H9 (cell line): ENCODE results near the gene MRPS27. TPM values are rescaled to one million over a fixed set of nuclear protein-coding genes. Genes with fewer than 3 reads are reported as not detected.

Experiments
- DNase-seq: peaks from one replicate; pipeline ENCODE4 v3.0.0-alpha.2; 2017
- H2AFZ ChIP-seq: one replicate; pipeline ENCODE4 v1.6.1; 2013; ENCODE audit warnings: mild to moderate bottlenecking, low read length, control low read depth, moderate library complexity
- H2AK5ac ChIP-seq: 2 replicates; pipeline ENCODE4 v1.6.1; 2013; ENCODE audit warnings: low read length, control low read depth, mixed read lengths; ENCODE audit not compliant: insufficient read length
- H2BK120ac ChIP-seq: one replicate; pipeline ENCODE4 v1.6.1; 2013; ENCODE audit warnings: low read depth, mild to moderate bottlenecking, low read length, control low read depth, inconsistent platforms; ENCODE audit not compliant: poor library complexity, severe bottlenecking
- H2BK12ac ChIP-seq: 2 replicates; pipeline ENCODE4 v1.6.1; 2013; ENCODE audit warnings: low read length, control low read depth, mixed read lengths, low read depth; ENCODE audit not compliant: insufficient read length
- H2BK15ac ChIP-seq: 2 replicates; pipeline ENCODE4 v1.6.1; 2013; ENCODE audit warnings: low read depth, low read length, control low read depth
- H2BK20ac ChIP-seq: one replicate; pipeline ENCODE4 v1.6.1; 2013; ENCODE audit warnings: low read depth, mild to moderate bottlenecking, low read length, control low read depth, inconsistent platforms; ENCODE audit not compliant: poor library complexity, severe bottlenecking
- H2BK5ac ChIP-seq: 2 replicates; pipeline ENCODE4 v1.6.1; 2013; ENCODE audit warnings: low read length, control low read depth, mixed read lengths; ENCODE audit not compliant: insufficient read length
- H3K14ac ChIP-seq: 2 replicates; pipeline ENCODE4 v1.6.1; 2013; ENCODE audit warnings: low read length, control low read depth; ENCODE audit not compliant: insufficient read depth
- H3K18ac ChIP-seq: 2 replicates; pipeline ENCODE4 v1.6.1; 2013; ENCODE audit warnings: low read depth, mild to moderate bottlenecking, mixed read lengths, low read length, control low read depth; ENCODE audit not compliant: insufficient read length
- H3K23ac ChIP-seq: 2 replicates; pipeline ENCODE4 v1.6.1; 2013; ENCODE audit warnings: low read length, control low read depth, mixed read lengths, low read depth; ENCODE audit not compliant: insufficient read length
- H3K23me2 ChIP-seq: 2 replicates; pipeline ENCODE4 v1.6.1; 2013; ENCODE audit warnings: low read depth, mild to moderate bottlenecking, mixed read lengths, low read length, control low read depth; ENCODE audit not compliant: insufficient read length, poor library complexity, severe bottlenecking
- H3K27ac ChIP-seq: 2 replicates; pipeline ENCODE4 v1.5.1; 2013; ENCODE audit warnings: low read length, control low read depth, mixed read lengths, low read depth; ENCODE audit not compliant: insufficient read length
- H3K27me3 ChIP-seq: 2 replicates; pipeline ENCODE4 v1.6.1; 2013; ENCODE audit warnings: low read length, control low read depth, inconsistent platforms; ENCODE audit not compliant: insufficient read depth
- H3K4ac ChIP-seq: 2 replicates; pipeline ENCODE4 v1.6.1; 2013; ENCODE audit warnings: low read depth, mild to moderate bottlenecking, control low read depth, inconsistent platforms, low read length, moderate library complexity
- H3K4me1 ChIP-seq: 2 replicates; pipeline ENCODE4 v1.6.1; 2013; ENCODE audit warnings: low read length, control low read depth, inconsistent platforms; ENCODE audit not compliant: insufficient read depth
- H3K4me2 ChIP-seq: 2 replicates; pipeline ENCODE4 v1.6.1; 2013; ENCODE audit warnings: low read length, control low read depth, mixed read lengths; ENCODE audit not compliant: insufficient read length, insufficient read depth
- H3K56ac ChIP-seq: 2 replicates; pipeline ENCODE4 v1.6.1; 2013; ENCODE audit warnings: low read depth, mild to moderate bottlenecking, mixed read lengths, low read length, control low read depth; ENCODE audit not compliant: insufficient read length
- H3K79me1 ChIP-seq: 2 replicates; pipeline ENCODE4 v1.6.1; 2013; ENCODE audit warnings: low read depth, mild to moderate bottlenecking, moderate library complexity, low read length, control low read depth, inconsistent platforms; ENCODE audit not compliant: insufficient read depth, poor library complexity, severe bottlenecking
- H3K79me2 ChIP-seq: 2 replicates; pipeline ENCODE4 v1.6.1; 2013; ENCODE audit warnings: low read length, control low read depth, inconsistent platforms; ENCODE audit not compliant: insufficient read depth
- H3K9ac ChIP-seq: 2 replicates; pipeline ENCODE4 v1.6.1; 2013; ENCODE audit warnings: low read length, control low read depth, mixed read lengths; ENCODE audit not compliant: insufficient read length; ENCODE audit errors: extremely low read depth
- H3K9me3 ChIP-seq: one replicate; pipeline ENCODE4 v1.6.1; 2013; ENCODE audit warnings: low read depth, low read length, inconsistent platforms; ENCODE audit not compliant: control insufficient read depth
- H3T11ph ChIP-seq: one replicate; pipeline ENCODE4 v1.6.1; 2013; ENCODE audit warnings: mild to moderate bottlenecking, low read length, control low read depth, inconsistent platforms
- H4K20me1 ChIP-seq: one replicate; pipeline ENCODE4 v1.6.1; 2013; ENCODE audit not compliant: control insufficient read depth, insufficient read length, insufficient read depth
- H4K5ac ChIP-seq: 2 replicates; pipeline ENCODE4 v1.6.1; 2013; ENCODE audit warnings: low read depth, mild to moderate bottlenecking, mixed read lengths, low read length, control low read depth; ENCODE audit not compliant: insufficient read length
- H4K8ac ChIP-seq: replicated peaks from 2 replicates; pipeline ENCODE4 v1.6.1; 2013; ENCODE audit warnings: low read length, control low read depth, mixed read lengths, low read depth; ENCODE audit not compliant: insufficient read length
- H4K91ac ChIP-seq: 2 replicates; pipeline ENCODE4 v1.6.1; 2013; ENCODE audit warnings: low read depth, mild to moderate bottlenecking, moderate library complexity, mixed read lengths, low read length, control low read depth; ENCODE audit not compliant: insufficient read length
- H3K27ac Mint-ChIP-seq, 3 experiments: 2 replicates in 2 of 3; 3 replicates in 1 of 3; pipeline ENCODE4 v1.8.0; 2020 to 2021; ENCODE audit warnings: mixed read lengths in 3 of 3, mild to moderate bottlenecking in 1 of 3, moderate library complexity in 1 of 3
- H3K27me3 Mint-ChIP-seq: 2 replicates; pipeline ENCODE4 v1.8.0; 2021; ENCODE audit warnings: low read depth, mild to moderate bottlenecking, moderate library complexity, mixed read lengths
- H3K36me3 Mint-ChIP-seq, 3 experiments: 2 replicates in 2 of 3; 3 replicates in 1 of 3; pipeline ENCODE4 v1.8.0; 2020 to 2021; ENCODE audit warnings: low read depth in 3 of 3, mixed read lengths in 3 of 3; ENCODE audit not compliant: insufficient read depth in 1 of 3
- H3K4me1 Mint-ChIP-seq, 2 experiments: 2 replicates each; pipeline ENCODE4 v1.8.0; 2020; ENCODE audit warnings: mixed read lengths in 2 of 2
- H3K4me3 Mint-ChIP-seq, 2 experiments: 2 replicates in 1 of 2; 3 replicates in 1 of 2; pipeline ENCODE4 v1.8.0; 2020 to 2021; ENCODE audit warnings: mild to moderate bottlenecking in 2 of 2, mixed read lengths in 2 of 2, moderate library complexity in 1 of 2
- H3K9me3 Mint-ChIP-seq, 2 experiments: 2 replicates in 1 of 2; 3 replicates in 1 of 2; pipeline ENCODE4 v1.8.0; 2020; ENCODE audit warnings: mild to moderate bottlenecking in 2 of 2, mixed read lengths in 2 of 2, moderate library complexity in 1 of 2
- CTCF ChIP-seq: fragments of 200-600 bp; sonication (generic); conservative IDR thresholded peaks from 3 replicates; pipeline ENCODE4 v1.8.0; 2021; ENCODE audit warnings: antibody characterized with exemption, mild to moderate bottlenecking
- WGBS: extraction: QIAGEN DNeasy Blood & Tissue Kit; methylation state at CpG from one replicate; pipeline ENCODE4 v1.1.7; 2013; ENCODE audit warnings: missing lambda C conversion rate, low lambda C conversion rate, mixed read lengths; ENCODE audit not compliant: insufficient read length; ENCODE audit errors: extremely low coverage; 5-methylcytosine and 5-hydroxymethylcytosine counted together
- total RNA-seq: library from RNA; stranded (reverse); gene quantifications from 2 replicates; pipeline ENCODE4 v1.2.1, GENCODE V29; 2021

Gene MRPS27
- total RNA-seq, 1 experiment from 2014 or later: 83.3 TPM

- no peak overlapping the region for H3T11ph ChIP-seq
- no peak overlapping the region for H3K27ac Mint-ChIP-seq
- no CpG with 5 or more reads among the region's 7 CpGs for WGBS
- H4K20me1 ChIP-seq: no peaks in the 10 kb centered on the region
- peaks cover 8 to 14% (median 13%) of the 10 kb centered on the region in 3 experiments for H3K36me3 Mint-ChIP-seq
- H2AK5ac ChIP-seq: no peak overlapping the region
- H3K56ac ChIP-seq: no peak overlapping the region
- H3K79me2 ChIP-seq: no peaks in the 10 kb centered on the region
- peaks cover 0 to 2% of the 10 kb centered on the region in 2 experiments; a peak in 1 of 5 replicates for H3K9me3 Mint-ChIP-seq
- no peak overlapping the region for H3K4me2 ChIP-seq
- H3K9ac ChIP-seq: no peak overlapping the region
- no peak overlapping the region for H4K5ac ChIP-seq
- H3K27me3 ChIP-seq: no peaks in the 10 kb centered on the region
- no peak overlapping the region for H4K8ac ChIP-seq
- no peak overlapping the region for H2BK20ac ChIP-seq
- H3K79me1 ChIP-seq: no peaks in the 10 kb centered on the region
- H3K4me3 Mint-ChIP-seq: no peak overlapping the region
- H2AFZ ChIP-seq: no peak overlapping the region
- H3K14ac ChIP-seq: no peak overlapping the region
- H3K23ac ChIP-seq: no peak overlapping the region
- peak; percentile 71 for TF ChIP-seq CTCF
- H3K27me3 Mint-ChIP-seq: no peaks in the 10 kb centered on the region
- no peak overlapping the region for H4K91ac ChIP-seq
- no peaks in the 10 kb centered on the region for H3K9me3 ChIP-seq
- peaks cover 31 to 50% of the 10 kb centered on the region in 2 experiments for H3K4me1 Mint-ChIP-seq
- no peak overlapping the region for H2BK15ac ChIP-seq
- no peak overlapping the region for H2BK12ac ChIP-seq
- no peak overlapping the region for H3K27ac ChIP-seq
- H2BK120ac ChIP-seq: no peak overlapping the region
- H3K18ac ChIP-seq: no peak overlapping the region
- no peaks in the 10 kb centered on the region for H3K23me2 ChIP-seq
- H2BK5ac ChIP-seq: no peak overlapping the region
- peaks cover 9% of the 10 kb centered on the region; the same call in 1 of the 2 replicates for H3K4me1 ChIP-seq
- peak; percentile 48 for DNase-seq
- H3K4ac ChIP-seq: no peak overlapping the region
Observed at GRCh38 chr5:72366324-72366976, 46.4 kb upstream of the MRPS27 start.
